SK-N-MC (cell line): ENCODE measurements around the gene MCUR1.

Source experiments
- EZH2 ChIP-seq: fragments of 200-600 bp; sonication (generic); IDR thresholded peaks from one replicate; pipeline ENCODE4 v1.6.1; 2017; ENCODE audit warnings: antibody characterized with exemption
- FOXP2 ChIP-seq: optimal IDR thresholded peaks from 2 replicates; pipeline ENCODE3; 2011; ENCODE audit warnings: mild to moderate bottlenecking, moderate library complexity; ENCODE audit not compliant: insufficient read depth; ENCODE audit errors: extremely low read length, control extremely low read depth
- POLR2AphosphoS5 ChIP-seq: IDR thresholded peaks from 2 replicates; pipeline ENCODE4 v1.6.1; 2012; ENCODE audit warnings: mild to moderate bottlenecking, low read depth, low read length, borderline replicate concordance

GRCh38 chr6:13832778-13833177, 18.4 kb upstream of the MCUR1 start:
- no peak for TF ChIP-seq EZH2
- TF ChIP-seq POLR2AphosphoS5 = no peak
- TF ChIP-seq FOXP2 = no peak
